ENCODE data around the gene KNDC1.
A peak's percentile ranks its signal among the peaks of the same experiment; 100 is the strongest.

Gene KNDC1

GRCh38 chr10:133245439-133246235, 85.6 kb downstream of the KNDC1 start:
- no peak for DNase-seq

DNA sequence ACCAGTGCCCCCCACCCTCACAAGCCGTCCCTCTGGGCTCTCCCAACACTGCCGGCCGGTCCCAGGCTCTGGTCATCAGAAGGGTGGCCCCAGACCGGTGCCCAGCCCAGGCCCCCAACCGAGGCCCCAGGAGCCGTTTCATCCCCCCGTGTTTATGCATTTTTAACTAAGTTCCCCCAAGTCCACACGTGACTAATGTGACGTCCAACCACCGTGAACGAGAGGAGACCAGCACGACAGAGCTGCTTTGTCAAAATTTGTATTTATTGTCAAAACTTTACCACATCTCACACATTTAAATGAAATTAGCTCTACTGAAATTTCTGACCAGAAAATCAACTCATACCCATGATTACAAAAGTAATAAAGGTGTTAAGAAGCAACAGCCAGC, 86.2 kb downstream of the KNDC1 start:
- DNase-seq = no peak

- DNase-seq = no peak
Measured at GRCh38 chr10:133247681-133248333, 87.8 kb downstream of the KNDC1 start.

GRCh38 chr10:133248334-133248715, 88.3 kb downstream of the KNDC1 start:
- DNase-seq = no peak

DNA sequence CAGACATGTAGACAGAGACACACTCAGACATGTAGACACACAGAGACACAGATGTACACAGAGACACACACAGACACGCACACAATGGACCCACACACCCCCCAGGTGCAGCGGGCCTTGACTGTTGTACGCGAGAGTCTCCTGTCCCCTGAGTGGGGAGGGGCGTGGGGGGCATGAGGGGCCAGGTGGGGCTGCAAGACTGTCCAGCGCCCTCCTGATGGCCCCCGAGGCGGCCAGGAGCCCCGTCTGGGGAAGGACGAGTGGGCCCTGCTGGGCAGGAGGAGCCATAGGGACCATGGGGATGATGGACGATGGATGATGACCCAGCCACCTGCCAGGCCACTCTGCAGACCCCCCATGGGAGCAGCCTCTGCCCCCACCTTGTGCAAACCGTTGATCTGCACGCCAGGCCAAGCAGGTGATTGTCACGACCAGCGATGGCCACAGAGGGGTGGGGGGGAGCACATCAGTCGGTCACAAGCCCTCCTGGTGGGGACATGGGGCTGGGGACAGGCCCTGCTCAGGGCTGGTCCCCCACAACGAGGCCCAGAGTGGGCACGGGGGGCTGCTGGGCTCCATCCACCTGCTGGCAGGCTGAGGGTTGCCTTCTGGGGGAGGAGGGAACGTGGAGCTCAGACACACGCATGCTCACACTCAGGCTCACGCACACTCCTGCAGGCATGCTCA, 89.2 kb downstream of the KNDC1 start:
- DNase-seq = no peak

- DNase-seq = no peak
Measured at GRCh38 chr10:133249975-133250754, 90.1 kb downstream of the KNDC1 start.

GRCh38 chr10:133251388-133252222, 91.6 kb downstream of the KNDC1 start:
- DNase-seq = no peak

DNA sequence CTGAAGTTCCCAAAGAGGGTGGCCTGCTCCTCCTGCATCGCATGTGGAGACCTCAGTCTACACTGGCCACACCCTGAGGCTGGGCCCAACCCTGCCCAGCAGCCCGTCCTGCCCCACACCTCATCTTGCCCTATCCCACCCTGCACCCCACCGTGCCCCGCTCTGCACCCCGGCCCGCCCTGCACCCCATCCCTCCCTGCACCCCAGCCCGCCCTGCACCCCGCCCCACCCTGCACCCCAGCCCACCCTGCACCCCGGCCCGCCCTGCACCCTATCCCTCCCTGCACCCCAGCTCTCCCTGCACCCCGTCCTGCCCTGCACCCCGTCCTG, 92.2 kb downstream of the KNDC1 start:
- no peak for DNase-seq

DNA sequence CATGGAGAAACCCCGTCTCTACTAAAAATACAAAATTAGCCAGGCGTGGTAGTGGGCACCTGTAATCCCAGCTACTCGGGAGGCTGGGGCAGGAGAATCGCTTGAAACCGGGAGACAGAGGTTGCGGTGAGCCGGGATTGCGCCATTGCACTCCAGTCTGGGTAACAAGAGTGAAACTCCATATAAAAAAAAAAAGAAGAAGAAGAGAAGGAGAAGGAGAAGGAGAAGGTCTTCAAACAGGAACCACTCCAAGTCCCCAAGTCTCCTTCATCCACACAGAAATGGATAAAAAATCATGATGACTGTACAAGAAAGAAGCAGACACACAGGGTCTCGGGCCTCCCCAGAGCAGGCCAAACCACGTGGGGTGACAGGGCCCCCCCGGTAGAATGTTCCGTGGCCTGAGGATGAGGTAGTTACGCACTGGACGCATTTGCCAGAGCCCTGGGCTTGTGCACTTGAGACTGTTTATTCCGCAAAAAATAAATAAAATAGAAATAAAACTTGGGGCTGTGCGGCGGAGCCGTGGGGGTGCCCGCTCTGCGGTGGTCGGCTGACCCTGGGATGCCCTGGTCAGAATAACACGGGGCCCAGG, 93.4 kb downstream of the KNDC1 start:
- no peak for DNase-seq

- no peak for DNase-seq
Measured at GRCh38 chr10:133254421-133255120, 94.6 kb downstream of the KNDC1 start.

DNA sequence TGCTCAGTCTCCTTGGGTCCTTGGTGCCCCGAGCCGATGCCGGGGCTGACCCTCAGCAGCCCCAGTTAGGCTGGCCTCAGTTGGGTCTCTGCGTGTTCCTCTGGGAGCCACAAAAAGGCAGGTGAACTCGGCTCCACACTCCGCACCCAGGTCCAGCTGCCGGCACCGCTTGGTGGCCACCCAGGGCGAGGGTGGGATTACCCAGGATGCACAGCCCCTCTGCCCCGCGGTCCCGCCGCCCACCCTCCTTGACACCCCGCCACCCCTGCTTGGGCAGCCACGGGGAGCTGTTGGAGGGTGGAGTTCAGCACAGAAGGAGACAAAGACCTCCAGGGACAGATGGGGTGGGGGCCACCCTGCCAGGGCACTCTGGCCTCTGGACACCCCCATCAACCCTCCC, 95.3 kb downstream of the KNDC1 start:
- DNase-seq = no peak

- DNase-seq = no peak
Measured at GRCh38 chr10:133257489-133258065, 97.6 kb downstream of the KNDC1 start.

GRCh38 chr10:133258066-133258817, 98.2 kb downstream of the KNDC1 start:
- DNase-seq = peak in 1 of 5 donors; percentile 58

DNA sequence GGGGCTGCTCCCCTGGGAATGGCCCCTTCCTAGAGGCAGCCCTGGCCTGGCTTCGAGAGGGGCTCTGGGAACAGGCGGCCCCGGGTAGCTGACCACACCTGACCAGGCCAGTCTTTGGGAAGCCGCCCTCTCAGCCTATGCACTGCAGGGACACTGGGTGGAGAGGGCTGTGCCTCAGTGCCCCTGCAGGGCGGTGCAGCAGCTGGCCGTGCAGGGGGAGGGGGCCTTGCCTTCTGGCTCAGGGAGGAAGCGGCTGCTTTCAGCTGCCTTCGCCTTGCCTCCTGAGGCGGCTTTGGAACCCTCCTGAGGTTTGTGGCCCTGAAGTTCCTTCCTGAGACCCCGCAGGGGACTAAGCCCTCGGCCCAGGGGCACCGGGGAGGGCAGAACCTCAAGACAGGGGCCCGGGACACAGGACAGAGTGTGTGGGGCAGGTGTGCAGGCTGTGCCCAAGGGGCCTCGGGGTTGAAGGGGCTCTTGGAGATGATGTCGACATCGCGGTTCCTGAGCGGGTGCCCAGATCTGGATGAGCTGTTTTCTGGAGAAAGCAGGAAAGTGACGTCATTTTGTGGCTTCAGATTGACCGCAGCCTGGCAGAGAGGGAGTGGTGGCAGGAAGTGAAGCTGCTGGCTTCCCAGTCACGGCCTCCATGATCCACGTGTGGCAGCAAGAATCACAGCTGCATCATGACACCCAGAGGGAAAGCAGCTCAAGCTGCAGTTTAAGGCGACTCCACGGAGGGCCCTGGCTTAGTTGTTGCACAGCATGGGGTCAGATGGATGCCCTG, 99.0 kb downstream of the KNDC1 start:
- peak; percentile 53 to 92 (median 70) for DNase-seq

GRCh38 chr10:133259602-133259989, 99.6 kb downstream of the KNDC1 start:
- DNase-seq = no peak

- DNase-seq = peak; percentile 49 to 63 (median 53)
Measured at GRCh38 chr10:133260895-133261725, 101.1 kb downstream of the KNDC1 start.

DNA sequence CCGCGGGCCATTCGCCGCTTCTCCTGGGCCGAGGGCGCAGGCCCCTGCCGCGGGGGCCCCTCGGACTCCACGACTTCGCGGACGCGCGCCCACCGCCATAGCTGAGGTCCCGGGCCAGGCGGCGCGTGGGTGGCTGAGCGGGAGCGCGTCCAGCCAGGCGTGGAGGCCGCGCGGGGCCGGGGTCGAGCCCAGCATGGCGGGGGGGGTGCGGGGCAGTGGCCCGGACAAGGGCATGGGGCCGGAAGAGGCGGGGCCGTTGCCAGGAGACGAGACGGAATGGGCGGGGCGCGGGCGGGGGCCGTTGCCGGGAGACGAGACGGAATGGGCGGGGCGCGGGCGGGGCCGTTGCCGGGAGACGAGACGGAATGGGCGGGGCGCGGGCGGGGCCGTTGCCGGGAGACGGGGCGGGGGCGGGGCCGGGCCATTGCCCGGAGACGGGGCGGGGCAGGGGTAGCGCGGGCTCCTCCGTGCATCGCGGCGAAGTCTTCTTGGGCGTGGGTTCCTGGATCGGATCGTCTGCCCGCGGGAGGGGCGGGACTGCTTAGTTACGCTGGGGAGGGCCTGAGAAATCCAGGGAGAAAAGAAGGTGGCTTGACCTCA, 101.8 kb downstream of the KNDC1 start:
- DNase-seq = peak; percentile 73 to 86 (median 78)

GRCh38 chr10:133262696-133263095, 102.7 kb downstream of the KNDC1 start:
- no peak for DNase-seq

Data from T-helper 1 cell (primary cell).